K562 (cell line): ENCODE results near the gene MARS1. TPM values are rescaled to one million over a fixed set of nuclear protein-coding genes. Genes with fewer than 3 reads are reported as not detected.

Source experiments
- ATF7 ChIP-seq: fragments of 450-650 bp; IDR thresholded peaks from 2 replicates; pipeline ENCODE4 v1.7.1; 2014; ENCODE audit warnings: mild to moderate bottlenecking, moderate library complexity
- C11orf30 ChIP-seq: fragments of 450-650 bp; IDR thresholded peaks from 2 replicates; pipeline ENCODE4 v1.6.1; 2016; ENCODE audit warnings: low read depth, mild to moderate bottlenecking
- CCAR2 ChIP-seq: fragments of 200-400 bp; formaldehyde crosslinking; IDR thresholded peaks from 2 replicates; pipeline ENCODE4 v1.6.1; 2017; ENCODE audit warnings: mild to moderate bottlenecking, low read depth, low read length
- CEBPB ChIP-seq: fragments of 450-650 bp; IDR thresholded peaks from 2 replicates; pipeline ENCODE4 v1.6.1; 2016; ENCODE audit warnings: missing genetic modification characterization, missing compliant biosample characterization
- CREB1 ChIP-seq, 2 experiments: sonication (generic) in 1 of 2; formaldehyde crosslinking in 1 of 2; IDR thresholded peaks; 2 replicates each; pipeline versions ENCODE4 v1.6.1 to v1.8.0; 2012 to 2022; ENCODE audit warnings: inconsistent platforms in 1 of 2, mild to moderate bottlenecking in 1 of 2, missing genetic modification reagents in 1 of 2, moderate library complexity in 1 of 2
- CTBP1 ChIP-seq: fragments of 450-650 bp; IDR thresholded peaks from 2 replicates; pipeline ENCODE4 v1.6.1; 2016; ENCODE audit warnings: borderline replicate concordance
- DMBX1 ChIP-seq: fragments of 250-450 bp; sonication (Bioruptor Pico); IDR thresholded peaks from 2 replicates; pipeline ENCODE4 v1.8.0; 2022; ENCODE audit warnings: inconsistent platforms, mild to moderate bottlenecking, moderate library complexity, borderline replicate concordance
- FOSL1 ChIP-seq: fragments of 200-800 bp; sonication (Bioruptor generic); conservative IDR thresholded peaks from 2 replicates; pipeline ENCODE4 v1.6.1; 2016; ENCODE audit warnings: missing genetic modification characterization, missing compliant biosample characterization
- HCFC1 ChIP-seq: IDR thresholded peaks from 2 replicates; pipeline ENCODE4 v1.6.1; 2012; ENCODE audit warnings: low read depth, low read length, improper control_type of control experiment
- HDAC1 ChIP-seq, 2 experiments: fragments of 450-650 bp; IDR thresholded peaks; 2 replicates each; pipeline ENCODE4 v1.6.1; 2016 to 2017; ENCODE audit warnings: inconsistent platforms in 1 of 2, mild to moderate bottlenecking in 1 of 2, moderate library complexity in 1 of 2
- KLF6 ChIP-seq: fragments of 250-450 bp; sonication (Bioruptor Pico); IDR thresholded peaks from 2 replicates; pipeline ENCODE4 v1.4.0; 2020; ENCODE audit warnings: mild to moderate bottlenecking, moderate library complexity, borderline replicate concordance
- L3MBTL2 ChIP-seq: fragments of 450-650 bp; IDR thresholded peaks from 2 replicates; pipeline ENCODE4 v1.6.1; 2016; ENCODE audit warnings: mild to moderate bottlenecking, moderate library complexity
- MAFK ChIP-seq: IDR thresholded peaks from 2 replicates; pipeline ENCODE4 v1.6.1; 2011; ENCODE audit warnings: low read length, improper control_type of control experiment
- MBD2 ChIP-seq: sonication (generic); IDR thresholded peaks from 2 replicates; pipeline ENCODE4 v1.6.1; 2016; ENCODE audit warnings: low read depth, borderline replicate concordance
- MYC ChIP-seq, 2 experiments: fragments of 250-450 bp in 1 of 2; sonication (Bioruptor Pico) in 1 of 2; IDR thresholded peaks; 2 replicates each; pipeline versions ENCODE4 v1.5.1 to v1.6.1; 2012 to 2021; ENCODE audit warnings: low read depth in 2 of 2, borderline replicate concordance in 1 of 2, improper control_type of control experiment in 1 of 2, low read length in 1 of 2, mild to moderate bottlenecking in 1 of 2, moderate library complexity in 1 of 2
- POLR2A ChIP-seq: fragments of 450-650 bp; conservative IDR thresholded peaks from 2 replicates; pipeline ENCODE4 v1.6.1; 2016
- POLR2H ChIP-seq: IDR thresholded peaks from 2 replicates; pipeline ENCODE4 v1.6.1; 2016; ENCODE audit warnings: missing genetic modification characterization, low read depth, mild to moderate bottlenecking, control low read depth, missing compliant biosample characterization, moderate library complexity
- PRPF4 ChIP-seq: fragments of 200-400 bp; formaldehyde crosslinking; IDR thresholded peaks from one replicate; pipeline ENCODE4 v1.6.1; 2017; ENCODE audit warnings: low read length, low read depth, mild to moderate bottlenecking; ENCODE audit not compliant: insufficient read depth, poor library complexity, severe bottlenecking
- RBM34 ChIP-seq: fragments of 200-400 bp; formaldehyde crosslinking; IDR thresholded peaks from 2 replicates; pipeline ENCODE4 v1.6.1; 2018; ENCODE audit warnings: low read length, borderline replicate concordance; ENCODE audit not compliant: insufficient read depth
- RCOR1 ChIP-seq, 2 experiments: IDR thresholded peaks; 2 replicates each; pipeline ENCODE4 v1.6.1; 2012; ENCODE audit warnings: low read depth in 2 of 2, low read length in 2 of 2, borderline replicate concordance in 1 of 2, improper control_type of control experiment in 1 of 2
- SMARCE1 ChIP-seq: fragments of 450-650 bp; IDR thresholded peaks from 2 replicates; pipeline ENCODE4 v1.7.1; 2016; ENCODE audit warnings: mild to moderate bottlenecking
- TSHZ1 ChIP-seq: fragments of 250-450 bp; sonication (Bioruptor Pico); IDR thresholded peaks from 2 replicates; pipeline ENCODE4 v1.4.0; 2020; ENCODE audit warnings: mild to moderate bottlenecking, moderate library complexity
- ZNF165 ChIP-seq: fragments of 250-450 bp; sonication (Bioruptor Pico); IDR thresholded peaks from 2 replicates; pipeline ENCODE4 v1.4.0; 2020; ENCODE audit warnings: borderline replicate concordance
- ZNF384 ChIP-seq: IDR thresholded peaks from 2 replicates; pipeline ENCODE4 v1.6.1; 2012; ENCODE audit warnings: low read depth, low read length, improper control_type of control experiment
- ZNF764 ChIP-seq: fragments of 250-450 bp; sonication (Bioruptor Pico); IDR thresholded peaks from 2 replicates; pipeline ENCODE4 v1.4.0; 2020; ENCODE audit warnings: low read depth, mild to moderate bottlenecking, moderate library complexity
- polyA plus RNA-seq, 8 experiments: library from polyadenylated mRNA; depleted of rRNA in 4 of 8; stranded (reverse) in 5 of 8; unstranded in 3 of 8; fragments of >200 nt; fragmentation: Nextera tagmentation in 2 of 8; fragmentation: Illumina TruSeq in 1 of 8; extraction: Ambion mirVana in 2 of 8; extraction: Trizol in 1 of 8; gene quantifications; 2 replicates each; pipeline versions ENCODE4 v1.2.1 to v1.2.3, GENCODE V29; 2011 to 2014; ENCODE audit warnings: inconsistent platforms in 1 of 8, missing spikeins in 1 of 8
- total RNA-seq, 7 experiments: library from RNA; depleted of rRNA in 6 of 7; stranded (reverse); fragments of >200 nt in 6 of 7; fragmentation: Illumina TruSeq in 2 of 7; extraction: Trizol in 2 of 7; gene quantifications; 2 replicates each; pipeline versions ENCODE4 v1.2.1 to v1.2.3, GENCODE V29; 2011 to 2021; ENCODE audit warnings: low replicate concordance in 1 of 7
- TF ChIP-seq, protein P1 (sequence below): fragments of 450-650 bp; formaldehyde crosslinking; IDR thresholded peaks from 2 replicates; pipeline ENCODE4 v1.4.0; 2022; ENCODE audit warnings: missing genetic modification characterization

MARS1 gene
- total and polyA plus RNA-seq, 9 of the 15 experiments (the other 6 are each of a cell fraction or from before 2014, with no cell fraction given) = 117 to 382 (median 220) TPM

DNA sequence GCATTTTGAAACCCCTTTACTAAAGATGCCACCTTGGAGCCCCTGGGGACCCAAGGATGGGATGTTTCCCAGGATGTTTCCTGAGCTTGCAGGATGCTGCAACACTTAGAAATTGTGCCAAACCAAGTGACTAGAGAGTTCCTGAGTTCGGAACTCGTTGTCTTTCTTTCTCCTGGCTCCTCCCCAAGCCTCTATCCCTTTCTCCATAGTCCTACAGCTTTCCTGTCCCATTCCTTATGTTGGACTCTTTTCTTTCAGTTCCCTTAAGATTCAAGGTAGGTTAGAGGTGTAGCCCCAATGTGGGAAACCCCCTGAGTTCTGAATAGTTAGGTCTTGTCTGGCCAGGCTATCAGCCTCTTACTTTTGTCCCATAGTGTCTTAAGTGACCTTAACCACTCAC is 60.6 kb downstream of the MARS1 start (continued):
- TF ChIP-seq ZNF764 (CRISPR knock-in tag) = no peak
- TF ChIP-seq, protein P1, sequence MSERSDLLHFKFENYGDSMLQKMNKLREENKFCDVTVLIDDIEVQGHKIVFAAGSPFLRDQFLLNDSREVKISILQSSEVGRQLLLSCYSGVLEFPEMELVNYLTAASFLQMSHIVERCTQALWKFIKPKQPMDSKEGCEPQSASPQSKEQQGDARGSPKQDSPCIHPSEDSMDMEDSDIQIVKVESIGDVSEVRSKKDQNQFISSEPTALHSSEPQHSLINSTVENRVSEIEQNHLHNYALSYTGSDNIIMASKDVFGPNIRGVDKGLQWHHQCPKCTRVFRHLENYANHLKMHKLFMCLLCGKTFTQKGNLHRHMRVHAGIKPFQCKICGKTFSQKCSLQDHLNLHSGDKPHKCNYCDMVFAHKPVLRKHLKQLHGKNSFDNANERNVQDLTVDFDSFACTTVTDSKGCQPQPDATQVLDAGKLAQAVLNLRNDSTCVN (CRISPR knock-in tag) = no peak
- no peak for TF ChIP-seq TSHZ1
- no peak for TF ChIP-seq CREB1 (IDR thresholded peaks at IDR 0.05)
- TF ChIP-seq CREB1 (CRISPR knock-in tag; IDR thresholded peaks at IDR 0.05) = 0 out of 2 replicates have a peak, but pooled peaks have one; percentile 10
- no peak for TF ChIP-seq ZNF384
- TF ChIP-seq L3MBTL2 = peak; percentile 15; the same call in 1 of the 2 replicates
- peak; percentile 55 for TF ChIP-seq CEBPB
- no peak for TF ChIP-seq PRPF4
- peak; percentile 9; the same call in 1 of the 2 replicates for TF ChIP-seq C11orf30
- peak; percentile 23; the same call in 1 of the 2 replicates for TF ChIP-seq DMBX1 (CRISPR knock-in tag)
- peak; percentile 66 for TF ChIP-seq MYC (IDR thresholded peaks at IDR 0.05; ENCODE audit: low read depth, low read length)
- no peak for TF ChIP-seq MYC (CRISPR knock-in tag; IDR thresholded peaks at IDR 0.05; ENCODE audit: borderline replicate concordance, low read depth)
- TF ChIP-seq ATF7 = peak; percentile 70; the same call in 1 of the 2 replicates
- no peak for TF ChIP-seq RBM34
- peak; percentile 32; the same call in 1 of the 2 replicates for TF ChIP-seq MAFK
- 0 out of 2 replicates have a peak, but pooled peaks have one; percentile 11 for TF ChIP-seq HCFC1
- peak; percentile 29; the same call in 1 of the 2 replicates for TF ChIP-seq FOSL1 (tag)
- TF ChIP-seq RCOR1 (IDR thresholded peaks at IDR 0.05; ENCODE audit: borderline replicate concordance in 1 of 2, low read depth in 2 of 2, low read length in 2 of 2) = peak in 1 of 2 experiments; percentile 74; a peak in 2 of 4 replicates
- TF ChIP-seq SMARCE1 = no peak; the same call in 1 of the 2 replicates
- TF ChIP-seq CTBP1 = peak; percentile 54; the same call in 1 of the 2 replicates
- TF ChIP-seq ZNF165 = no peak
- TF ChIP-seq POLR2A = no peak
- no peak for TF ChIP-seq KLF6 (CRISPR knock-in tag)
- no peak for TF ChIP-seq CCAR2
- TF ChIP-seq MBD2 = no peak
- TF ChIP-seq HDAC1 (IDR thresholded peaks at IDR 0.05) = 0 out of 4 replicates have a peak, but pooled peaks of 1 of the 2 experiments have one; percentile 11
- peak; percentile 41 for TF ChIP-seq POLR2H (tag)
